ENCODE measurements around the gene ZNF554.

Gene ZNF554

GRCh38 chr19:2840794-2841791 is 21.4 kb downstream of the ZNF554 start, which contains the start of gene ZNF555:
TSS of gene ZNF555 (plus strand) at chr19:2841475. CDS start at chr19:2841573, 98 bp downstream.
- peaks cover 14 to 38% (median 23%) of the 10 kb centered on the region in 10 experiments for H3K4me1 ChIP-seq
- peak within 1 kb of the TSS; percentile 89 to 100 (median 95) for H3K4me3 ChIP-seq
- H3K36me3 ChIP-seq = peaks cover 22 to 48% (median 35%) of the 10 kb centered on the region in 11 experiments
- TF ChIP-seq Cebpa-rat (IDR thresholded peaks at IDR 0.05) = no peak
- H3K9me3 ChIP-seq (replicated peaks in 1 of 11) = peaks cover 61 to 73% (median 69%) of the 10 kb centered on the region in 11 experiments
- H3K9ac ChIP-seq = peak within 1 kb of the TSS; percentile 81 to 96 (median 88)
- peak within 1 kb of the TSS; percentile 86 to 100 (median 99) for H3K4me2 ChIP-seq
- H3K27me3 ChIP-seq = no peaks in the 10 kb centered on the region
- H3K27ac ChIP-seq = peak within 1 kb of the TSS; percentile 72 to 96 (median 90)
- peaks cover 0 to 15% (median 0%) of the 10 kb centered on the region in 11 experiments; a peak in 5 of 22 replicates for H4K20me1 ChIP-seq

GRCh38 chr19:2841855-2842574 is 22.3 kb downstream of the ZNF554 start:
- TF ChIP-seq Cebpa-rat (IDR thresholded peaks at IDR 0.05) = no peak
- H3K4me1 ChIP-seq = peaks cover 14 to 39% (median 23%) of the 10 kb centered on the region in 10 experiments
- H3K27me3 ChIP-seq = no peaks in the 10 kb centered on the region
- H3K27ac ChIP-seq = peak overlapping the region; percentile 72 to 96 (median 90)
- peak overlapping the region; percentile 85 to 100 (median 99) for H3K4me2 ChIP-seq
- peaks cover 61 to 73% (median 69%) of the 10 kb centered on the region in 11 experiments for H3K9me3 ChIP-seq (replicated peaks in 1 of 11)
- peak overlapping the region; percentile 89 to 100 (median 95) for H3K4me3 ChIP-seq
- H3K36me3 ChIP-seq = peaks cover 23 to 49% (median 33%) of the 10 kb centered on the region in 11 experiments
- H4K20me1 ChIP-seq = peaks cover 0 to 15% (median 0%) of the 10 kb centered on the region in 11 experiments; a peak in 5 of 22 replicates
- peak overlapping the region; percentile 81 to 96 (median 88) for H3K9ac ChIP-seq

- H3K4me1 ChIP-seq = peaks cover 14 to 39% (median 23%) of the 10 kb centered on the region in 10 experiments
- TF ChIP-seq Cebpa-rat (IDR thresholded peaks at IDR 0.05) = no peak
- H3K9ac ChIP-seq = no peak overlapping the region
- H3K36me3 ChIP-seq = peaks cover 43 to 64% (median 56%) of the 10 kb centered on the region in 11 experiments
- peaks cover 0 to 15% (median 0%) of the 10 kb centered on the region in 11 experiments; a peak in 5 of 22 replicates for H4K20me1 ChIP-seq
- no peak overlapping the region; a peak in 1 of 20 replicates for H3K4me3 ChIP-seq
- peaks cover 62 to 73% (median 69%) of the 10 kb centered on the region in 11 experiments for H3K9me3 ChIP-seq (replicated peaks in 1 of 11)
- no peaks in the 10 kb centered on the region for H3K27me3 ChIP-seq
- H3K27ac ChIP-seq = no peak overlapping the region
- H3K4me2 ChIP-seq = no peak overlapping the region
These were observed 25.4 kb downstream of the ZNF554 start for GRCh38 chr19:2845107-2845506.

- Histone ChIP-seq H3K36me3 (peaks cover 56 to 76% (median 68%) of the 10 kb centered on the region in 11 experiments), H3K27ac (no peak overlapping the region), H3K9ac (no peak overlapping the region), H3K4me1 (peaks cover 14 to 35% (median 20%) of the 10 kb centered on the region in 10 experiments), H3K27me3 (no peaks in the 10 kb centered on the region), H3K9me3 (replicated peaks in 1 of 11) (peaks cover 71 to 77% (median 73%) of the 10 kb centered on the region in 11 experiments), H3K4me2 (no peak overlapping the region), H3K4me3 (no peak overlapping the region), H4K20me1 (peaks cover 0 to 15% (median 0%) of the 10 kb centered on the region in 11 experiments; a peak in 5 of 22 replicates)
- no peak for TF ChIP-seq Cebpa-rat (IDR thresholded peaks at IDR 0.05)
These were observed 26.7 kb downstream of the ZNF554 start for GRCh38 chr19:2846180-2846894.

GRCh38 chr19:2847507-2847906 is 27.8 kb downstream of the ZNF554 start:
- H3K9me3 ChIP-seq (replicated peaks in 1 of 11) = peaks cover 82 to 89% (median 84%) of the 10 kb centered on the region in 11 experiments
- H3K27me3 ChIP-seq = no peaks in the 10 kb centered on the region
- no peak overlapping the region for H3K9ac ChIP-seq
- H3K4me2 ChIP-seq = no peak overlapping the region
- peaks cover 8 to 28% (median 13%) of the 10 kb centered on the region in 10 experiments for H3K4me1 ChIP-seq
- peaks cover 0 to 8% (median 0%) of the 10 kb centered on the region in 11 experiments; a peak in 4 of 22 replicates for H4K20me1 ChIP-seq
- H3K36me3 ChIP-seq = peaks cover 67 to 88% (median 80%) of the 10 kb centered on the region in 11 experiments
- H3K27ac ChIP-seq = no peak overlapping the region
- TF ChIP-seq Cebpa-rat (IDR thresholded peaks at IDR 0.05) = no peak
- H3K4me3 ChIP-seq = no peak overlapping the region

- Histone ChIP-seq H3K27me3 (0 out of 22 replicates have a peak, but pooled peaks cover 0 to 5% (median 0%) of the 10 kb centered on the region in 11 experiments), H3K36me3 (peaks cover 79 to 98% (median 91%) of the 10 kb centered on the region in 11 experiments), H3K27ac (no peak overlapping the region), H3K4me3 (no peak overlapping the region), H3K4me2 (no peak overlapping the region), H3K4me1 (peaks cover 0 to 17% (median 5%) of the 10 kb centered on the region in 10 experiments; a peak in 13 of 20 replicates), H3K9me3 (replicated peaks in 1 of 11) (peaks cover 93 to 100% (median 95%) of the 10 kb centered on the region in 11 experiments), H4K20me1 (no peaks in the 10 kb centered on the region), H3K9ac (no peak overlapping the region)
- TF ChIP-seq Cebpa-rat (IDR thresholded peaks at IDR 0.05) = no peak
These were observed 28.9 kb downstream of the ZNF554 start for GRCh38 chr19:2848616-2849015.

GRCh38 chr19:2850256-2850925 is 30.7 kb downstream of the ZNF554 start:
- no peak for TF ChIP-seq Cebpa-rat (IDR thresholded peaks at IDR 0.05)
- Histone ChIP-seq H3K4me1 (peaks cover 0 to 15% (median 5%) of the 10 kb centered on the region in 10 experiments; a peak in 9 of 20 replicates), H3K4me2 (peak overlapping the region in 3 of 11 experiments; percentile 23 to 51 (median 43); a peak in 4 of 22 replicates), H3K9ac (no peak overlapping the region), H3K9me3 (replicated peaks in 1 of 11) (peaks cover 100% of the 10 kb centered on the region in 11 experiments), H4K20me1 (no peaks in the 10 kb centered on the region), H3K36me3 (peaks cover 89 to 99% (median 97%) of the 10 kb centered on the region in 11 experiments), H3K27me3 (0 out of 22 replicates have a peak, but pooled peaks cover 0 to 5% (median 0%) of the 10 kb centered on the region in 11 experiments), H3K4me3 (peak overlapping the region in 4 of 10 experiments; percentile 8 to 29 (median 22); a peak in 5 of 20 replicates), H3K27ac (no peak overlapping the region)
